NB4 (cell line): ENCODE results near the gene NOS2.

Experiments
- DNase-seq: peaks from one replicate; pipeline ENCODE4 v3.0.0; 2010; ENCODE audit warnings: low read depth
- H3K4me3 ChIP-seq: one replicate; pipeline ENCODE4 v1.5.1; 2011; ENCODE audit warnings: mild to moderate bottlenecking, low read depth, low read length, moderate library complexity
- CTCF ChIP-seq: IDR thresholded peaks from one replicate; pipeline ENCODE4 v1.5.1; 2012; ENCODE audit warnings: low read depth, low read length
- MAX ChIP-seq: IDR thresholded peaks from 2 replicates; pipeline ENCODE4 v1.6.1; 2011; ENCODE audit warnings: low read depth, low read length
- MYC ChIP-seq: IDR thresholded peaks from 2 replicates; pipeline ENCODE4 v1.6.1; 2011; ENCODE audit warnings: low read depth, low read length
- POLR2A ChIP-seq: IDR thresholded peaks from 2 replicates; pipeline ENCODE4 v1.6.1; 2011; ENCODE audit warnings: mild to moderate bottlenecking; ENCODE audit not compliant: insufficient read length; ENCODE audit errors: extremely low read depth

The NOS2 gene

DNA sequence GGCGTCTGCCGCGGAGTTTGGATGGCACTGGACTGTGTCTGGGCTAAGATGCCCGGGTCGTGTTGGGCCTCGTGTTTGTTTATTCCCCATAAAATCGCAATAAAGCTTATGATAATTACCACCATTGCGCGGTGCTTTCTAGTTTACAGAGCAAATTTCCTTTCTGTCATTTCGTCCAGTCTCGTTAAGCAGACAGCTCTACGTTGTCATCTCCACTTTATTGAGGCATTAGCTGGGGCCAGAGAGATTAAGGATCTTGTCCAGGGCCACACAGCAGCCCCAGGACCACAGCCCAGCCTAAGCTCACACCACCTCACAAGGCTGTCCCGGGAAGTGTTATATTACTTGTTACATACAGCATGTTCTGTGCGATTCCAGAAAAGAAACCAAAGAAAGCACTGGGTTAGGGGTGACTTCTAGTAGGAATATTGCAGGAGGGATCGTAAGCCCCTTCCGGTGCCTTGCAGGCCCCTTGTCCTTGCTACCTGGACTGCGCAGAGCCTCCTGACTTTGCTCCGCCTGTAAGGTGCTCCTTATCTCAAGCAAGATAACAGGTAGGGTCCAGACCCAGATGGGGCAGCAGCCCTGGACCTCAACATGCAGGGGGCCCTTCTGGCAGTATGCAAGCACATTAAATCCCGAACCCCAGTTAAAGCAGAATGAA, 6.3 kb downstream of the NOS2 start:
- H3K4me3 ChIP-seq = no peak overlapping the region
- TF ChIP-seq CTCF (no peak), MAX (no peak), MYC (no peak), POLR2A (no peak)
- no peak for DNase-seq

DNA sequence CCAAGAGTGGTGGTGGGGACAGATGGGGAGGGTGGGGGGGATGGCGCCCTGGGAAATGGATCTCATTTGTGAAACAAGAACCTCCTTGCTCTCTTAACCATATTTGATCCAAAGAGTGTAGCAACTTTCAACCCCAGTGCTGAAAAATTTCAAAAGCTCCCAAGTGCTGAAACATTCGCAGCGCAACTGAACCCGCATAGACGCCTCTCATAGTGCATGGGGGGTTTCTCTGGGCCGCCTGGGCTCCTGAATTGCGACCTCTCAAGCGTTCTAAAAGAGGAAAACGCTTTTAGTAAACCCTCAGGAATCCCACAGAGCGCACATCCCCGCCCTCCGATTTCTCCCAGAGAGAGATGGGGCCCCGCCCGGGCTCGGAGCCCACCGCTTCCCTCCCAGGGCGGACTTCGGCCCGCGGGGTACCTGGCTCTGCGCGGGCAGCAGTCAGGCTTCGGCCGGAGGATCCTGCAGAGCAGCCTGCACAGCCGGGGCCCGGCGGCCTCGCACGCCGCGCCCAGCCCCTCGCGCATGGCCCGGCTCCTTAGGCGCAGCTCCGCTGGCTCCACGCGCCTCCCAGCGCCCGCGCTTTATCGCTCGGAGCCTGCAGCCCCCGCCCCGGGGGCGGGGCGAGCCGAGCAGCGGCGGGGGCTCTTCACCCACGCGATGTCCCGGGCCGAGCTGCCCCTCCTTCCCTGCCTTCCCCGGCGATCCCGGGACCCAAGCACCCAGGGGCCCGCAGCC, 7.0 kb downstream of the NOS2 start:
- H3K4me3 ChIP-seq = no peak overlapping the region
- no peak for DNase-seq
- TF ChIP-seq MYC = no peak
- no peak for TF ChIP-seq MAX
- TF ChIP-seq CTCF = no peak
- no peak for TF ChIP-seq POLR2A

GRCh38 chr17:27792095-27792494, 8.2 kb downstream of the NOS2 start:
- no peak for DNase-seq
- no peak overlapping the region for H3K4me3 ChIP-seq
- TF ChIP-seq CTCF (no peak), POLR2A (no peak), MAX (no peak), MYC (no peak)

DNA sequence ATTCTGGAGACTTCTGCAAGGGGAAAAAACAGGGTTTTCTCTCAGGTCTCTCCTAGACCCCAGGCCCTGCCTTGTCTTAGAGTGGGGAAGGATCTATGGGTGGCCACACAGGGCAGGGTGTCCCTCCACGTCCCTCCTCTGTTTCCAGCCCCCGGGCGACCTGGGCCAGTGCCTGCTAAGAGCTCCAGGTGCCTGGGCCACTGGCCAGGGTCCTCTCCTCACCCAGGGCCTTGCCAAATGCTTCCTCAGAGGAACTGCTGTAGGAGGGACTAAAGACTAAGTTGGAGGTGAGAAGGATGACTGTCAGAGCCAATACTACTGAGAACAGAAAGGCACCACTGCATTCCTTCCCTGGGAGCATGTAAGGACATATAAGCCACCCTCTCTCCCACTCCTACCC, 11.4 kb downstream of the NOS2 start:
- no peak for DNase-seq
- no peak overlapping the region for H3K4me3 ChIP-seq
- TF ChIP-seq CTCF (no peak), MAX (no peak), POLR2A (no peak), MYC (no peak)

DNA sequence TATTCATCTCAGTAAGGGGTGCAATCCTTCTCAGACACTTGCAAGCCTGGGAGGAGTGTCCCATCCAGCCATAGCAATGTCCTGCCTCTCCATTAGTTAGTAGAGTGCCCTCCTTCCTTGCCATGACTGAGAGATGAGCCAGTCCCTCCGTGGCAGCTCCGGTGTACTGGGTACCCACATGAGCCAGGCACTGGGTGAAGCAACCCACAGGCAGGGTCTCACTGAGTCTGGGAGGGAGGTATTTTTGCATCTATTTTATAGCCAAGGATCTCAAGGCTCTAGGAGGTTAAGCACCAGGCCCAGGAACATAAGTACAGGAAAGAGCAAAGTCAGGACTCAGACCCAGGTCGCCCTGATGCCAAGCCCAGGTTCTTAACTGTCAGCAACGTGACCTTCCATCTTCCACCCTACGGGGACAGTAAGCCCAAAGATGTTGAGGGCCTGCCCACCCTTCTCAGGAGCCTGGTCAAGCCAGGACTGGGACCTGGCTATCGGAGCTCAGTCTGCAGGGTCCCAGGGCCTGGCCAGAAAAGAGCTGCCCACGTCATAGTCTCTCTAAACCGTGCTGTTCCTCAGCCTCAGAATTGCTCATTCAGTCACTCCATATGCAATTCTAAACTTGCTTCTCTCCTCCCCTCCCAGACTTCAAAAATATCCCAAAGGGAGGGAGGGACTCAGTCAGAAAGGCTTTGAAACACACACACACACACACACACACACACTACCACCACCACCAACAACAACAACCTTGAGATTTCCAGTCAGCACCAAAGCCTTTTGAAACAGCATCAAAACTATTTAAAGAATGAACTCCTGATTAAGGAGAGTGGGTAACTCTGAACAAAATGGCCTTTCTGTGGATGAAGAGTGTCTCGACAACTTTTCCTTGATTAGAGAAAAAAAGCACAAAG, 16.6 kb downstream of the NOS2 start:
- H3K4me3 ChIP-seq = no peak overlapping the region
- DNase-seq = no peak
- TF ChIP-seq MYC (no peak), CTCF (no peak)
